Hematopoietic multipotent progenitor cell treated with erythropoietin and hydrocortisone succinate and interleukin-3 and kit ligand, for 6 days (in vitro differentiated cells): Measurements from ENCODE around the gene JMJD7.

Source experiments
- DNase-seq: peaks from one replicate; pipeline ENCODE4 v3.0.0-alpha.2; 2015

JMJD7 gene

DNA sequence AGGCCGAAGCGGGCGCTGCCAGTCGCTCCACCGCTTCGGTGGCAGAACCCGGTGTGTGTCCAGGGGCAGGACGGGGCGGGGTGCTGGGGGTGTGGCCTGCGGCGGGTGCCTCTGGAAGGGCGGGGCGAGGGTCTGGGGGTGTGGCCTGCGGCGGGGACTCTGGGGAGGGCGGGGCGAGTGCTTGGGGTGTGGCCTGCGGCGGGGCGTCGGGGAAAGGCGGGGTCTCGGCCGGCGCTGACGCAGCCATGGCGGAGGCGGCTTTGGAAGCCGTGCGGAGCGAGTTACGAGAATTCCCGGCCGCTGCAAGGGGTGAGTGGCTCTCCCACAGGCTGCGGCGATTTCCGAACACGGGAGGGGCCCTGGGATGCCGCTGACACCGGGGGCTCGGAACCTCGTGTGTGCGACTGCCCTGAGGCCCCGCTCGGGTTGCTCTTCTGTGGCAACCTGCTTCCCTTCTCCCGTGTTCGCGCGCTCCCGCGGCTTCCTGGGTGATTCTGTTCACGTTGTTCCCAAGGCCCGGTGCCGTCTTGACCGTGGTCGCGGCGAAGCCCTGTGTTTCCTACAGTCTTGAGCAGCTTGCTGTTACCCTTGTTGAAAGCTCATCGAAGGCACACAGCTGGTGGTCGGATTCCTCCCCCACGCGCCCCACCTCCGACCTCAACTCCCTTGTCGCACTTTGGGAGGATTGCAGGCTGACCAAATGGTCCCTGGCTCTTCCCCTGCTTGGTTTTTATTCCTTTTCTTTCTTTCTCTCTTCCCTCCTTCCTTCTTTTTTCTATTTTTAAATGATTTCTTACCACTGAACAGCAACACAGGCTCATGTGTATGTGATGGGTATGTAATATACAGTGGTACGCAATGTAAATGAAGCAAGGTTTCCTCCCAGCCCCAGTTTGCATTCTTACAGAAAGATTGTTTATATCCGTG lies at the start of gene JMJD7:
TSS of gene JMJD7 (plus strand) at position 213 of the 927 bp plus-strand sequence. CDS start at position 246, 33 bp downstream.
- DNase-seq: peak; percentile 93

DNA sequence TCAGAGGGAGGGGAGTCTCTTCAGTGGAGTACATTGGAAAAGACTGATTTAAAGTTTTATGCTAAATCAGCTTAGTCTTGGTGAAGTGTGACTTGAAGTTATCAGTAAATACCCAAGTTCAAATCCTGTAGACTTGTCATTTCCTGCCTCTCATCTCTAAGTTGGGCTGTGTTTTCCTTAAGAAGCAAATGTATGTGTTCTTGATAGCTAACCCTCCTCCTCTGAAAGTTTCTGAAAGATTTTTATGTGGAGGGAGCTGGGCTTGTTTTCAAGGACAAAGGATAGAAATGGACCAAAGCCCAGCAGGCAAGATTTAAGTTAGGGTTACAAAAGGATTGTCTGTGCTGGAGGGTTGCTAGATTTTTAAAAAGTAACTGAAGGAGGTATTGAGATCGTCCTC lies 49.4 kb upstream of the JMJD7 start:
- no peak for DNase-seq

DNA sequence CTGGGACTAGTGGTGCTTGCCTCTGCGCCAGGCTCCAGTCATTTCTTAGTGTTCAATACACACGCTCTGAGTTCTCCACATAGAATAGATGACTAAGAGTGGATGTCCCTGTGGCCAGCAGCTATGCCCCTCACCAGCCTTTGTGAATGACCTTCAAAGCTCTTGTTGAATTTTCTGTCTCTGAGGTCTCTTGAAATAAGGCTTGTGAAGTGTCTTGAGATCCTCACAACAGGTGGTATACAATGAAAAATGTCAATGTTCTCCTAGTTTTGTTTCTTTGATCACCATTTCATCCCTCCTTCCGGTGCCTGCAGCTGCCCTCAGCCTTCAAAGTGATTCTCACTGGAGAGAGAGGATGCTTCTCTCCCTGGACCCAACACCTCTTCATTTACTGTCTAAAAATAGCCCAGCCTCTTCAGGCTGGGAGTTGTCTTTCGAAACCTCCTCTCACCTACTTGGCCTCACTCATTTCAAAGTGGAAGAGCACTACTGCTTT lies 48.2 kb upstream of the JMJD7 start:
- DNase-seq: no peak

- no peak for DNase-seq
Measured at GRCh38 chr15:41780266-41780665, 47.6 kb upstream of the JMJD7 start.

- DNase-seq: no peak
Measured at GRCh38 chr15:41780727-41781126, 47.2 kb upstream of the JMJD7 start.

- no peak for DNase-seq
Measured at GRCh38 chr15:41782371-41783282, 45.3 kb upstream of the JMJD7 start.

GRCh38 chr15:41783296-41783695 lies 44.6 kb upstream of the JMJD7 start:
- DNase-seq: no peak

DNA sequence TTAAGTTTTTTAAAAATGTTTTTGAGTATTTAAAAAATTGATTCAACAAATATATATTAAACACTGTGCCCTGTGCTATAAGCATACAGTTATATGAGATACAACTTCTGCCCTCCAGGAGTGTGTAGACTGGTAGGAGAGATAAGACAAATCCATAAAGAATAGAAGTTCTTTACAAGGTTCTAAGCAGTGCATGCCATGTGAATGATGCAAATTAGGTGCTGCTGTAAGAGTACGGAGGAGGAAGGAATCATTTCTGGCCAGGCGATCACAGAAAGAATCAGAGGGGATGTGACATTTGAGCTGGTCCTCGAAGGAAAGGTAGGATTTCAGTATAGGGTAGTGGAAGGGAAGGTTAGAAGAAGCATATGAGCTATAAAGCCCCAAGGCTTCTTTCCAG lies 39.6 kb upstream of the JMJD7 start:
- DNase-seq: no peak

DNA sequence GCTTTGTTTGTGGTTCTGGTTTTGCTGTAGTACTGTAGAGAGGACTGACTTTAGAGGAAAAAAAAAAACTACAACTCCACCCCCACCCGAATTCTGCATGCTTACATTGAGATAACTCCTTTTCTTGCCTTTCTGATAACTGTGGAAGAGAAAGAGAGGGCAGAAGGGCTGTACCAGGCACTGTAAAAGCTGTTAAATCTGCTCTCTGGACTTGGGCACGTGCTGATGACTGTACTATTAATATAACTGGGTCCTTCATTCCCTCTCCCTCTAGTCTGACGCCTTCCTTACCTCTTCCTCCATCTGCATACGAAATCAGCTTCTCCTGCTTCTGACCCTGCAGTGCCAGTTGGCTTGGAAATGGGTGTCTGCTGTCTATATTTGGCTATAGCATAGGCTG lies 38.7 kb upstream of the JMJD7 start:
- DNase-seq: peak; percentile 84

DNA sequence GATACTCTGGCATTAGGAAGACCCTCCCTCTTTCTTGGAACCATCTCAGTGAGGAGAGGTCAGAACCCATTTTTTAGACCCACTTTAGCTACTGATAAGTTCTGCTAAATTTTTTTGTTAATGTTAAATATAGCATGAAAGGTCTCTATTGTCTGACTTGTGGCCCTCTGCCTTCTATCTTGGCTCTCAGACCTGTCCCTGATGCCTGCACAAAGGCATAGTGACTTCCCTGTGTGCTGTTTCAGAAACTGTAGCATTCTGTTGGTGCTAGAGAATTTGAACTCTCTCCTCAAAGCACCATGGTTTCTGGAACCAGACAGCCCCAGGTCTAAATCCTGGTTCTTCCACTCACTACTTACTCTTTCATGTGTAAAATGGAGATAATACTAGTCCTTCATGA lies 38.2 kb upstream of the JMJD7 start:
- DNase-seq: no peak

DNA sequence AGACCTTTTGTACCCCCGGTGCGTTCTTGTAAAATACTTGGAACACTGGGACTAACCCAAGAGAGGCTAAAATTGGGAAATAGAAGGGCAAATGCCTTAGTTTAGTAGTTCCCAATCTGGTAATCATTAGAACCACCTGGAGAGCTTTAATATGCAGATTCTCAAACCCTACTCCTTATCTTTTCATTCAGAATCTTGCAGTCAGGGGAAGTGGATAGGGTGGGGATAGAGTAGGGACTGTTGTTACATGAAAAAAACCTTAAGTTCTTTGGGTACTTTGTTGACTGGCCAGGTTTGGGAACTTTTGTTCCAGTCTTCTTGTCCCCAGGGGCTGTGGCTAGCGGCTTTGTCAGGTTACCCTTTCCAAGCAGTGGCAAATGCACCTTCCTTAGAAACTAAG lies 37.7 kb upstream of the JMJD7 start:
- DNase-seq: peak; percentile 71

DNA sequence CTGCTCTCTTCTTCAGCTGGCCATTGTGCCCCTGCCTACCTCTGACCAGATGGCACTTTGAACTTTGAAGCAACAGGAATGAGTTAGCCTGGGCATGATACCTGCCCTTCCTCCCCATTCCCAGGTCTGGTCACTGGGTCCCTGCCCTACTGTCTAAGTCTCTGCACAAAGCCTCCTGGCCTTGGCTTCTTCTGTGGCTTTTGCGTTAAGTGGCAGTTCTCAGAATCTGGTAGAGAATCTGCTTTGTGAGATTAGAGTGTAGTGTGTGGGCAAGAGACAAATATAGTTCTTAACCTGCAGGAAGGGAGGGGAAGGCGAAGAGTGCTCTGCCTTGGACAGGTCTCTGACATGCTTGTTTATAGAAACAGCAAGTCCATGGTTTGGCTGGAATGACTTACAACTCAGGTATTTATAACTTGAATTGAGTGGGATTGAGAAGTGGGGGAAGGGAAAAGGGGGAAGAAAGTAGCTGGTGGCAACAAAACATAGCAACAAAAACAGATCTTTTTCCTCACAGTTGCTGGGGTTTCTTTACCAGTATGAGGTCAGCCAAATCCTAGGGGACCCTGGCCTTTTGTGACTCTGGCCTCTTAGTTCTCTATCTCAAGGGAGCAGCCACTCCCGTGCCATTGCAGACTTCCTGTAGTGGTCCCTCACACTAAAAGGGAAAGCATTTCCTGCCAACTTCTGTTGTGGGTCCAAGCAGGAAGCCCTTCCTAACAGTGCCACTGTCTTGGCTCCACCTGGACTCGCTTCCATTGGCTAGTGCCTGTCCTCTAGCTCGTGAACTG lies 36.9 kb upstream of the JMJD7 start:
- peak; percentile 75 for DNase-seq

GRCh38 chr15:41791547-41791937 lies 36.4 kb upstream of the JMJD7 start:
- DNase-seq: no peak

GRCh38 chr15:41792000-41792637 lies 35.8 kb upstream of the JMJD7 start:
- no peak for DNase-seq

DNA sequence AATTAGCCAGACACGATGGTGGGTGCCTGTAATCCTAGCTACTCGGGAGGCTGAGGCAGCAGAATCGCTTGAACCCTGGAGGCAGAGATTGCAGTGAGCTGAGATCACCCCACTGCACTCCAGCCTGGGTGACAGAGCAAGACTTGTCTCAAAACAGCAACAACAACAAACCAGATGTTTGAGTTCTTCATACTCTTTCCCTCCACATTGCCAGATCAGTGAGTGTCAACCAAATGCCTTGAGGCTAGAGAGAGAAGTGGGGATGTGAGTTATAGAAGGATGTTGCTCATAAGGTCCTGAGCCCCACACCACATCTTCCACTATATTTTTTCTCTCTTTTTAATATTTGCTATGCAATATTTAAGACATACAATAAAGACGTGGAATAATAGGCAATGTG lies 33.8 kb upstream of the JMJD7 start:
- DNase-seq: no peak

DNA sequence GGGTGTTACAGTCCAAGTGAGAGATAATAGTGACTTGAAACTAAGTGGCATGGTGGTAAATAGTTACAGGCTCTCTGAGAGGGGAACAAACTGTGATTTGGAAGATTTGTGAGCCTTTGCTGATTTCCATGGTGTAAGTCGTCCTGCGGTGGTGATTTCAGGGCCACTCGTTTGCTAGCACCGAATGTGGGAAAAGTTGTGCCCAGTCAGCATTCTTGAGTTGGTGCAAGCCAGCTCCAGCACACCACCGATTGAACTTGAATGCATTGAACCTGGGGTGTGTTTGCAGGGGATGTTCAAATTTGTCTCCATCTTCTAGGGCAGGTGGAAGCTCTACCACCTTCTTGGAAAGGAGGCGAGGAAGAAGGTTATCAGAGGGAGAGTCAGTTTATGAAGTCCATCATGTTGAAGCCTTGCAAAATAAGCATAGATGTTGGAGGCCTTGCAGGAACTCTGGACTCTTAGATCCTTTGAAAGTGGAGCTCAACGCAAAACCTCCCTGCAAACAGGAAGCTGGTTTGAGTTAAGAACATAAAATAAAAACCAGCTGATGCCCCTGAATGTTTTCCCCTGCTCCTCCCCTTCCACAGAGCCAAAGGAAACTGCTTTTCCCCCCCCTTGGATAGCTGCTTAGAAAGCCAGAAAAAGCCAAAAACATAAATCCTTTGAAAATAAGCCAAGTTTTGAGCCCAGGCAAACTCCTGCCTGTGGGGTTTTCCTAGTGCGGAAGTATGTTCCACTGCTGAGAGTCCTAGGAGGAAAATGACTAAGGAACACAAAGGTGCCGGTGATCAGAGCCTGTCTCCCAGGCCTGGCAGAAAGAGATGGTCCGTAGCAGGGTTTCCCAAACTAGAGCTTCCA lies 31.7 kb upstream of the JMJD7 start:
- DNase-seq: no peak

- no peak for DNase-seq
Measured at GRCh38 chr15:41797201-41797944, 30.5 kb upstream of the JMJD7 start.

GRCh38 chr15:41798607-41799487 lies 29.0 kb upstream of the JMJD7 start:
- DNase-seq: no peak

DNA sequence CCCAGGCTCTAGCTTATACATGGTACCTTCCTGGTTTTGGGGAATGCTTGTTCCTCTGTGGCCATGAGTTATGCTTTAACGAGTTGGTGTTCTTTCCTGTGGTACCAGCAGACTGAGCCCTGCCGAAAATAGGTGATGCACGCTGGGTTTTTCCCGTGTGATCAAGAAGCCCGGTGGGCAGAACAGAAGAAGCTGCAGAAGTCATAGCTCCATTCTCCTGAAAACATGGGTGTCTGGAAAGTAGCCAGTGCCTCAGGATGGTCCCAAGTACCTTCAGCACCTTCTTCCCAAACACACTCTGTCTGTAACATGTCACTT lies 28.4 kb upstream of the JMJD7 start:
- no peak for DNase-seq

GRCh38 chr15:41801185-41801584 lies 26.7 kb upstream of the JMJD7 start:
- DNase-seq: no peak
